Activated T-helper 2 cell treated with anti-CD3 and anti-CD28 coated beads, Interferon-gamma antibody, Interleukin-2, Interleukin-4, amounts not matched to agents 10 μg/mL and 5 μg/mL and 100 μg/mL, durations not matched to agents 14 hours and 24 hours and 36 hours (primary cell): ENCODE data around the gene WNK2. TPM values are rescaled to one million over a fixed set of nuclear protein-coding genes. Genes with fewer than 3 reads are reported as not detected.
"Not testable (repeated sequence)": the region's sequence is repeated elsewhere in the genome, so short reads cannot be mapped to it uniquely, and the experiment has no call there.

Experiments
- DNase-seq: peaks from one replicate; pipeline ENCODE4 v3.0.0; 2021; ENCODE audit warnings: low spot score
- H3K27ac Mint-ChIP-seq: one replicate; pipeline ENCODE4 v1.8.0; 2021; ENCODE audit warnings: mixed read lengths
- H3K27me3 Mint-ChIP-seq: one replicate; pipeline ENCODE4 v1.8.0; 2021; ENCODE audit warnings: low read depth, mixed read lengths
- H3K36me3 Mint-ChIP-seq: one replicate; pipeline ENCODE4 v1.8.0; 2021; ENCODE audit warnings: low read depth, mixed read lengths
- H3K4me1 Mint-ChIP-seq: one replicate; pipeline ENCODE4 v1.8.0; 2021; ENCODE audit warnings: low read depth, mixed read lengths
- H3K4me3 Mint-ChIP-seq: one replicate; pipeline ENCODE4 v1.8.0; 2021; ENCODE audit warnings: low read depth, mild to moderate bottlenecking, moderate library complexity, mixed read lengths
- H3K9me3 Mint-ChIP-seq: one replicate; pipeline ENCODE4 v1.8.0; 2021; ENCODE audit warnings: mixed read lengths
- intact Hi-C: fragments of 100-400 bp; cut with micrococcal nuclease; formaldehyde crosslinking; loops from one replicate; pipeline ENCODE4 v1.15.1; 2023
- total RNA-seq: library from RNA; stranded (reverse); gene quantifications from 2 replicates; pipeline ENCODE4 v1.2.3, GENCODE V29; 2022

The WNK2 gene
- total RNA-seq, 1 donor from 2014 or later = 1.6 TPM

DNA sequence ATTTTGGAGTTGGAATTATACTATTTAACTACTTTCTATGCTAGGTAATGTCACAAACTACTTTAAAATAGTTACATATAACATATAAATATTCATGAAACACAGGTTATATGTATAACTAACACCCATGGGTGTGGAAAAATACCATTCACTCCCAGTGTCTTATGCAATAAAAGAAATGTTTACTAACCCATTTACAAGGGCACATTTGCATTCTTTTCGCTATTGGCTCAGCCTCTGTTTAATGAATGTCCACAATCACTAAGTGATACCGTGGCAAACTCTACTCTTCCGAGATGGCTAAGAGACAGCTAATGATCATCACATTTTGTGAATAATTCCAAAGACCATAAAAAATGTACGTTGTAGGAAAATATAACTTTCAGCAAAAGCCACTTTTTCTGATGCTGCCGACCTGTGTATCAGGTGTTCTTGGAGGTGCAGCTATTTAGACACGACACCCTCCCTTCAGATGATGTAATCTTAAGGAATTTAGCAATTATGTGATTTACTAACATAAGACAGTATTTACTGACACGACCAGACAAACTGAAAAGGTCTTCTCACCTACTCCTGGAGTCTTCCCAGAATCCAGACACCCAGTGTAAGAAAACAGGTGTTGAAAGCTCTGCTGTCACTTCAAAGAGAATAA is 145.8 kb downstream of the WNK2 start:
- no peak for DNase-seq
- Mint-ChIP-seq H3K4me3 (no peak overlapping the region), H3K36me3 (no peaks in the 10 kb centered on the region), H3K9me3 (no peaks in the 10 kb centered on the region), H3K4me1 (no peaks in the 10 kb centered on the region), H3K27ac (no peak overlapping the region), H3K27me3 (peaks cover 5% of the 10 kb centered on the region)
- intact Hi-C loops = no loop called here

GRCh38 chr9:93332317-93332716 is 148.4 kb downstream of the WNK2 start:
- intact Hi-C loops = no loop called here
- peaks cover 5% of the 10 kb centered on the region for H3K27me3 Mint-ChIP-seq
- no peak overlapping the region for H3K4me3 Mint-ChIP-seq
- H3K4me1 Mint-ChIP-seq = no peaks in the 10 kb centered on the region
- H3K36me3 Mint-ChIP-seq = no peaks in the 10 kb centered on the region
- H3K9me3 Mint-ChIP-seq = peaks cover 6% of the 10 kb centered on the region
- DNase-seq = no peak
- H3K27ac Mint-ChIP-seq = no peak overlapping the region

GRCh38 chr9:93336720-93337119 is 152.8 kb downstream of the WNK2 start:
- H3K4me1 Mint-ChIP-seq = no peaks in the 10 kb centered on the region
- peaks cover 21% of the 10 kb centered on the region for H3K9me3 Mint-ChIP-seq
- no peak overlapping the region for H3K27ac Mint-ChIP-seq
- no peak overlapping the region for H3K4me3 Mint-ChIP-seq
- H3K36me3 Mint-ChIP-seq = peaks cover 5% of the 10 kb centered on the region
- intact Hi-C loops = no loop called here
- peaks cover 6% of the 10 kb centered on the region for H3K27me3 Mint-ChIP-seq
- DNase-seq = no peak

- H3K9me3 Mint-ChIP-seq = peaks cover 21% of the 10 kb centered on the region
- H3K4me1 Mint-ChIP-seq, H3K36me3 Mint-ChIP-seq, H3K27ac Mint-ChIP-seq, H3K4me3 Mint-ChIP-seq, H3K27me3 Mint-ChIP-seq, DNase-seq, intact Hi-C loops: not testable (repeated sequence)
These were observed 154.3 kb downstream of the WNK2 start for GRCh38 chr9:93338196-93338595.

DNA sequence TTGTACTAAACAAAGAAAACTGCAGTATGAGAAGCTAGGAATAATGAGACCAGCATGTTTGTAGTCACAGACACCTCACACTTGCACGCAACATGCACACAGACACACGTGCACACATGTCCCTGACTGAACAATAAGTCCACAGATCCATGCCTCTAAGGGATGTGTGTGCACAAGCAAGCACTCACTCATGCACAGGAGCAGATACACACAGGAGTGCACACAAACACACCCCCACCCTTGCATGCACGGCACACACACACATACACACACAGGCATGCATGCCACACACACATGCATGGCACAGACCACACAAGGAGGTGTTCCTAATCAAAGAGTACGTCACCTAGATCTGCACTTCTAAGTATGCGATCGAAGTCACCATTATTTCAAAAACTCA is 156.2 kb downstream of the WNK2 start:
- Mint-ChIP-seq H3K27me3 (peaks cover 22% of the 10 kb centered on the region), H3K9me3 (peaks cover 21% of the 10 kb centered on the region), H3K27ac (no peak overlapping the region), H3K36me3 (peaks cover 5% of the 10 kb centered on the region), H3K4me1 (no peaks in the 10 kb centered on the region), H3K4me3 (no peak overlapping the region)
- DNase-seq = no peak
- intact Hi-C loops = no loop called here

GRCh38 chr9:93341820-93342219 is 157.9 kb downstream of the WNK2 start:
- intact Hi-C loops, H3K4me1 Mint-ChIP-seq, DNase-seq, H3K27ac Mint-ChIP-seq, H3K36me3 Mint-ChIP-seq, H3K4me3 Mint-ChIP-seq: not testable (repeated sequence)
- peaks cover 34% of the 10 kb centered on the region for H3K27me3 Mint-ChIP-seq
- peaks cover 20% of the 10 kb centered on the region for H3K9me3 Mint-ChIP-seq

GRCh38 chr9:93342428-93342827 is 158.5 kb downstream of the WNK2 start:
- H3K27me3 Mint-ChIP-seq = peaks cover 38% of the 10 kb centered on the region
- intact Hi-C loops, H3K36me3 Mint-ChIP-seq, H3K4me3 Mint-ChIP-seq, DNase-seq, H3K4me1 Mint-ChIP-seq, H3K27ac Mint-ChIP-seq: not testable (repeated sequence)
- H3K9me3 Mint-ChIP-seq = peaks cover 14% of the 10 kb centered on the region

- Mint-ChIP-seq H3K36me3 (no peaks in the 10 kb centered on the region), H3K27me3 (peaks cover 48% of the 10 kb centered on the region), H3K9me3 (peaks cover 7% of the 10 kb centered on the region), H3K27ac (no peak overlapping the region), H3K4me1 (peaks cover 2% of the 10 kb centered on the region), H3K4me3 (no peak overlapping the region)
- no peak for DNase-seq
- intact Hi-C loops = no loop called here
These were observed 159.7 kb downstream of the WNK2 start for GRCh38 chr9:93343663-93344062.

DNA sequence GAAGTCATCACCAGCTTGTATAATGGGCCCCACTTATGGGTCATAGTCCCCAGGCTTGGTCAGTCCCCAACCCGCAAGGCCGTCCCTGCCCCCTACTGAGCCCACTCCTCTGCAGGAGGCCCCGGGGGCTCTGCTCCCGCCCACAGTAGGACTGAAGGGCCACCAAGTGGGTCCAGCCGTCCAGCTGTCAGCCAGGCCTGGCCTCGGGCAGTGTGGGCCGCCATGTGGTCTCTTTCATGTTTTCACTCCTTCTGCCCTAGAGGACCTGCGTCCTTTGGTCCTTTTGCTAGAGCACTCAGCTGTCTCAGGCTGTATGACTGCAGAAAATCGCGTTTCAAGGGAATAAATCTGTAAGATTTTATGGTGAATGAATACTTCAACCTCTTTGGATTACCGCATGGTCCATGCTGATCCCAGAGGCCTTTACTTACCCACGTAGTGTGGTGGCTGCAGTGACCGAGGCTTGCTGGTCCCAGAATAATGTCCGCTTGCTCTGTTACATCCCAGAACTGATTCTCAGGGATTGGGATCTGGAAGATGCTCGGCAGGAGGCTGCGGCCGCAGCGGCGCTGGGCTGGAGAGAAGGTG is 161.8 kb downstream of the WNK2 start:
- intact Hi-C loops = no loop called here
- H3K36me3 Mint-ChIP-seq = no peaks in the 10 kb centered on the region
- no peak overlapping the region for H3K27ac Mint-ChIP-seq
- H3K9me3 Mint-ChIP-seq = no peaks in the 10 kb centered on the region
- H3K27me3 Mint-ChIP-seq = peaks cover 53% of the 10 kb centered on the region
- H3K4me3 Mint-ChIP-seq = no peak overlapping the region
- H3K4me1 Mint-ChIP-seq = peaks cover 2% of the 10 kb centered on the region
- DNase-seq = no peak

GRCh38 chr9:93346231-93347112 is 162.5 kb downstream of the WNK2 start:
- Mint-ChIP-seq H3K9me3 (no peaks in the 10 kb centered on the region), H3K27me3 (peaks cover 53% of the 10 kb centered on the region)
- DNase-seq = no peak

DNA sequence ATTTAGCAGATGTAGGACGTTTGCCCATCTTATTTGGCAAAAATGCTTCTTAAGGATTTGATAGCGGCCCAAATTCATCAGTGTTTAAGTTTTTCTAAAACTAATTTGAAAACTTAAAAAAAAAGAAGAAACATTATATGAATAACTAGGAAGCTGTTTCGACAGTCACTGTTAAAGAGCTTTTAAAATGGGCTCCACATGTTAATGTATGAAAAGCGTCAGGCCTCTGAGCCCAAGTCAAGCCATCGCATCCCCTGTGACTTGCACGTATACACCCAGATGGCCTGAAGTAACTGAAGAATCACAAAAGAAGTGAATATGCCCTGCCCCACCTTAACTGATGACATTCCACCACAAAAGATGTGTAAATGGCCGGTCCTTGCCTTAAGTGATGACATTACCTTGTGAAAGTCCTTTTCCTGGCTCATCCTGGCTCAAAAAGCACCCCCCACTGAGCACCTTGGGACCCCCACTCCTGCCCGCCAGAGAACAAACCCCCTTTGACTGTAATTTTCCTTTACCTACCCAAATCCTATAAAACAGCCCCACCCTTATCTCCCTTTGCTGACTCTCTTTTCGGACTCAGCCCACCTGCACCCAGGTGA is 163.5 kb downstream of the WNK2 start:
- H3K9me3 Mint-ChIP-seq, DNase-seq, intact Hi-C loops, H3K27ac Mint-ChIP-seq, H3K4me1 Mint-ChIP-seq, H3K36me3 Mint-ChIP-seq, H3K4me3 Mint-ChIP-seq: not testable (repeated sequence)
- peaks cover 50% of the 10 kb centered on the region for H3K27me3 Mint-ChIP-seq

More at GRCh38 chr9:93346231-93347112, 162.5 kb downstream of the WNK2 start:
- peak overlapping the region; percentile 50 for H3K4me3 Mint-ChIP-seq
- peaks cover 2% of the 10 kb centered on the region for H3K4me1 Mint-ChIP-seq
- intact Hi-C loops = no loop called here
- H3K27ac Mint-ChIP-seq = no peak overlapping the region
- H3K36me3 Mint-ChIP-seq = no peaks in the 10 kb centered on the region

- intact Hi-C loops, H3K9me3 Mint-ChIP-seq, H3K36me3 Mint-ChIP-seq, H3K4me3 Mint-ChIP-seq, H3K27ac Mint-ChIP-seq, DNase-seq, H3K27me3 Mint-ChIP-seq: not testable (repeated sequence)
- peaks cover 13% of the 10 kb centered on the region for H3K4me1 Mint-ChIP-seq
These were observed 169.7 kb downstream of the WNK2 start for GRCh38 chr9:93353413-93354310.
